SK-N-SH treated with all-trans-retinoic acid at 6 μM for 48 hours (cell line): Measurements from ENCODE around the gene ACTN1.

Experiments
- SNAI2 ChIP-seq: fragments of 250-450 bp; sonication (Bioruptor Pico); IDR thresholded peaks from 2 replicates; pipeline ENCODE4 v1.5.0; 2020; ENCODE audit warnings: mild to moderate bottlenecking, moderate library complexity
- ZC3H10 ChIP-seq: fragments of 250-450 bp; sonication (Bioruptor Pico); IDR thresholded peaks from 2 replicates; pipeline ENCODE4 v1.5.1; 2021; ENCODE audit warnings: mild to moderate bottlenecking, moderate library complexity
- TF ChIP-seq, protein P1 (sequence below): fragments of 250-450 bp; sonication (Bioruptor Pico); IDR thresholded peaks from 2 replicates; pipeline ENCODE4 v1.8.0; 2021; ENCODE audit warnings: low read depth, mild to moderate bottlenecking, moderate library complexity, borderline replicate concordance

DNA sequence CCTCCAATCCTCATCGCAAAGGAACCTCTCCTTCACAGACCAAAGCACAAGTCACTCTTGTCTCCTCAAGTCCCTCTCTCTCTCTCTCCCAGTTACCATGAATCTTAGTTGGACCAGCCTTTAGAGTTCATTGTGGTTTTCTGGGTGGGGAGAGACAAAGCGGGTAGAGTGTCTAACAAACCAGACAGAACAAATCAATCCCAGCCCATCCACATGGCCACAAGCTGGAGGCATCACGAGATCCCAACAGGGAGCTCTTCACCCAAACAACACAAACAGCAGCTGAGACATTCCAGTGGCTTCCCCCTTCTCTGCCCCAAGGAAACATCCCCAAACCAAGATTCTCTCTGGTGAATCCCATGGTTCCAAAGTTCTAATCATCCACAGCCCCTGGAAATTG lies 22.4 kb downstream of the ACTN1 start:
- TF ChIP-seq SNAI2: no peak
- TF ChIP-seq, protein P1, sequence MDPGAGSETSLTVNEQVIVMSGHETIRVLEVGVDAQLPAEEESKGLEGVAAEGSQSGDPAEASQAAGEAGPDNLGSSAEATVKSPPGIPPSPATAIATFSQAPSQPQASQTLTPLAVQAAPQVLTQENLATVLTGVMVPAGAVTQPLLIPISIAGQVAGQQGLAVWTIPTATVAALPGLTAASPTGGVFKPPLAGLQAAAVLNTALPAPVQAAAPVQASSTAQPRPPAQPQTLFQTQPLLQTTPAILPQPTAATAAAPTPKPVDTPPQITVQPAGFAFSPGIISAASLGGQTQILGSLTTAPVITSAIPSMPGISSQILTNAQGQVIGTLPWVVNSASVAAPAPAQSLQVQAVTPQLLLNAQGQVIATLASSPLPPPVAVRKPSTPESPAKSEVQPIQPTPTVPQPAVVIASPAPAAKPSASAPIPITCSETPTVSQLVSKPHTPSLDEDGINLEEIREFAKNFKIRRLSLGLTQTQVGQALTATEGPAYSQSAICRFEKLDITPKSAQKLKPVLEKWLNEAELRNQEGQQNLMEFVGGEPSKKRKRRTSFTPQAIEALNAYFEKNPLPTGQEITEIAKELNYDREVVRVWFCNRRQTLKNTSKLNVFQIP (CRISPR knock-in tag): no peak
- no peak for TF ChIP-seq ZC3H10
